ENCODE data around the gene OSBPL7. TPM values are rescaled to one million over a fixed set of nuclear protein-coding genes. Genes with fewer than 3 reads are reported as not detected.

Gene OSBPL7
- total and polyA plus RNA-seq, 2 of the 4 experiments (the other 2 are of a cell fraction): 5.2 to 14.5 TPM

- no peak overlapping the region for H2AFZ ChIP-seq (replicated peaks; ENCODE audit: low read length, poor library complexity)
- TF ChIP-seq USF2 (IDR thresholded peaks at IDR 0.05; ENCODE audit: low read depth, low read length) (no peak), NFE2L2 (IDR thresholded peaks at IDR 0.05; ENCODE audit: low read depth, low read length) (no peak), MXI1 (IDR thresholded peaks at IDR 0.05; ENCODE audit: borderline replicate concordance, low read depth, low read length) (no peak), ELK1 (IDR thresholded peaks at IDR 0.05; ENCODE audit: borderline replicate concordance, low read depth, low read length) (no peak), SMC3 (IDR thresholded peaks at IDR 0.05; ENCODE audit: low read depth, low read length) (no peak), CTCF (conservative IDR thresholded peaks at IDR 0.05; ENCODE audit: low read depth, low read length) (no peak), MAFK (IDR thresholded peaks at IDR 0.05; ENCODE audit: low read depth, low read length) (no peak), RCOR1 (IDR thresholded peaks at IDR 0.05; ENCODE audit: insufficient replicate concordance, low read length) (no peak)
- no TSS peak for BruUV-seq (replicated peaks)
- no peak overlapping the region for H2AK9ac ChIP-seq (replicated peaks; ENCODE audit: low read depth, low read length, poor library complexity)
- H3K9me1 ChIP-seq (ENCODE audit: insufficient read depth, low read length): peaks cover 5% of the 10 kb centered on the region
- H3K23ac ChIP-seq (ENCODE audit: low read depth, low read length): no peak overlapping the region
- peaks cover 20% of the 10 kb centered on the region for H3K27me3 ChIP-seq (ENCODE audit: control insufficient read depth, insufficient read depth, low read length)
- no peak overlapping the region for H3K9ac ChIP-seq (ENCODE audit: low read depth, low read length)
- no peak overlapping the region for H4K5ac ChIP-seq (ENCODE audit: low read depth, low read length)
- dilution Hi-C loops (cut with HindIII; ENCODE audit: low sequenced_read_pairs, unreplicated experiment): no loop called here
- no peak for DNase-seq
- no peak for ATAC-seq (ENCODE audit: low read depth)
- no peak overlapping the region for H2BK15ac ChIP-seq (ENCODE audit: low read depth, low read length)
- H3K36me3 ChIP-seq (ENCODE audit: control insufficient read depth, insufficient read depth, low read length): no peaks in the 10 kb centered on the region
- H2BK120ac ChIP-seq (ENCODE audit: low read depth, low read length): no peak overlapping the region
- H2AK5ac ChIP-seq (ENCODE audit: low read depth, low read length): no peak overlapping the region
- no peak overlapping the region for H3K27ac ChIP-seq (ENCODE audit: insufficient read depth, low read length)
- H3K4me2 ChIP-seq (ENCODE audit: low read depth, low read length): no peak overlapping the region
- no peak overlapping the region for H3K4ac ChIP-seq (ENCODE audit: low read depth, low read length)
- ChIA-PET POLR2A (ENCODE audit: unreplicated experiment) (no interaction called here), CTCF (no interaction called here)
- intact Hi-C loops (cut with micrococcal nuclease): no loop called here
- no peak overlapping the region for H3K4me3 ChIP-seq (ENCODE audit: insufficient read depth, low read depth, low read length)
- 0 out of 2 replicates have a peak overlapping the region, but pooled peaks have one; percentile 32 for H4K91ac ChIP-seq (ENCODE audit: insufficient read depth, low read depth, low read length)
- 100% methylated on average over 1 of the region's 5 CpGs; no CpG with 5 or more reads in 1 of the 2 experiments for WGBS, 2 experiments (ENCODE audit: extremely low coverage in 2 of 2, insufficient read length in 1 of 2)
- peaks cover 3% of the 10 kb centered on the region; the same call in 1 of the 2 replicates for H3K9me3 ChIP-seq (ENCODE audit: control insufficient read depth, insufficient read depth, low read length)
- no peak overlapping the region for H3K56ac ChIP-seq (ENCODE audit: extremely low read depth, insufficient read depth, low read length)
- peaks cover 8% of the 10 kb centered on the region for H3K4me1 ChIP-seq (ENCODE audit: control insufficient read depth, insufficient read depth, low read length)
- H3K79me1 ChIP-seq (ENCODE audit: low read depth in 1 of 2, low read length in 2 of 2): no peaks in the 10 kb centered on the region
- H4K20me1 ChIP-seq (ENCODE audit: insufficient read depth, low read length): no peaks in the 10 kb centered on the region
- no peak overlapping the region for H3K18ac ChIP-seq (ENCODE audit: low read depth, low read length)
- no peak overlapping the region for H2BK20ac ChIP-seq (ENCODE audit: low read depth, low read length)
- H2BK5ac ChIP-seq (ENCODE audit: low read depth, low read length, poor library complexity, severe bottlenecking): no peak overlapping the region
- no peak overlapping the region for H3K14ac ChIP-seq (replicated peaks; ENCODE audit: low read depth, low read length)
- in situ Hi-C loops (cut with MboI; ENCODE audit: low sequenced_read_pairs): no loop called here
- H4K8ac ChIP-seq (ENCODE audit: low read depth in 2 of 2, low read length in 2 of 2): no peak overlapping the region
Observed at GRCh38 chr17:47860386-47860785, 38.8 kb upstream of the OSBPL7 start.

Data from IMR-90 (cell line).